C4-2B (cell line): ENCODE measurements around the gene TRNT1.

Experiments used
- CTCF ChIP-seq: fragments of 450-650 bp; conservative IDR thresholded peaks from 2 replicates; pipeline ENCODE4 v1.5.1; 2017; ENCODE audit warnings: mild to moderate bottlenecking
- ZFX ChIP-seq: fragments of 450-650 bp; IDR thresholded peaks from 2 replicates; pipeline ENCODE4 v1.6.1; 2017

GRCh38 chr3:3127432-3128010 is 781 bp downstream of the TRNT1 start:
- TF ChIP-seq CTCF (no peak), ZFX (no peak)
